Endothelial cell of umbilical vein (primary cell): ENCODE measurements around the gene CCNE1. TPM values are rescaled to one million over a fixed set of nuclear protein-coding genes. Genes with fewer than 3 reads are reported as not detected.

Experiments used
- BruUV-seq: library from RNA; stranded (reverse); fragments of 400-500 nt; replicated peaks from 2 replicates; lab custom pipeline; 2021; lab: Mats Ljungman, UMichigan
- CTCF ChIA-PET: fragments of 300-600, 350-600 bp; sonication (Branson Sonifier 250); formaldehyde crosslinking; loops from one replicate; lab custom pipeline; 2021; ENCODE audit warnings: antibody characterized with exemption, inconsistent platforms; lab: Charles Lee
- POLR2A ChIA-PET: fragments of 300-600, 350-600 bp; sonication (Branson Sonifier 250); formaldehyde crosslinking; loops from one replicate; lab custom pipeline; 2021; ENCODE audit warnings: antibody characterized with exemption, inconsistent platforms; lab: Charles Lee
- DNase-seq: peaks from one replicate; pipeline ENCODE4 v3.0.0-alpha.2; 2011; ENCODE audit warnings: low read depth, low spot score
- FAIRE-seq: peaks from 2 replicates; lab custom pipeline; 2011; peaks lifted over from hg19 to GRCh38; lab: Jason Lieb, UNC
- H2AFZ ChIP-seq: 2 replicates; pipeline ENCODE4 v1.6.0; 2012; ENCODE audit warnings: low read depth, low read length, control low read depth, inconsistent platforms
- H3K27ac ChIP-seq: 2 replicates; pipeline ENCODE4 v1.5.1; 2011; ENCODE audit warnings: low read depth, mild to moderate bottlenecking, control low read depth, low read length, moderate library complexity; ENCODE audit not compliant: insufficient read depth
- H3K27me3 ChIP-seq, 2 experiments: 2 replicates each; pipeline versions ENCODE4 v1.6.0 to v1.6.1; 2011; ENCODE audit warnings: low read length in 2 of 2, mixed read lengths in 1 of 2; ENCODE audit not compliant: control insufficient read depth in 2 of 2, insufficient read depth in 2 of 2
- H3K36me3 ChIP-seq, 2 experiments: 2 replicates in 1 of 2; 3 replicates in 1 of 2; pipeline ENCODE4 v1.5.1; 2011; ENCODE audit warnings: low read length in 2 of 2, mild to moderate bottlenecking in 1 of 2, moderate library complexity in 1 of 2; ENCODE audit not compliant: control insufficient read depth in 2 of 2, insufficient read depth in 2 of 2; ENCODE audit errors: extremely low read depth in 1 of 2
- H3K4me1 ChIP-seq: 3 replicates; pipeline ENCODE4 v1.5.1; 2011; ENCODE audit warnings: mild to moderate bottlenecking, low read length; ENCODE audit not compliant: control insufficient read depth, insufficient read depth; ENCODE audit errors: extremely low read depth
- H3K4me2 ChIP-seq: 2 replicates; pipeline ENCODE4 v1.6.1; 2011; ENCODE audit warnings: low read length, control low read depth, mixed read lengths; ENCODE audit not compliant: insufficient read depth
- H3K4me3 ChIP-seq, 3 experiments: fragments of 200-600 bp in 1 of 3; sonication (generic), shearing (Covaris generic) in 1 of 3; replicated peaks in 1 of 3; 2 replicates each; pipeline ENCODE4 v1.5.1; 2011 to 2016; ENCODE audit warnings: control low read depth in 3 of 3, low read length in 3 of 3, mild to moderate bottlenecking in 2 of 3, inconsistent platforms in 1 of 3, low read depth in 1 of 3, moderate library complexity in 1 of 3; ENCODE audit not compliant: insufficient read depth in 1 of 3
- H3K79me2 ChIP-seq: 2 replicates; pipeline ENCODE4 v1.6.0; 2012; ENCODE audit warnings: low read length, inconsistent platforms; ENCODE audit not compliant: control insufficient read depth, insufficient read depth
- H3K9ac ChIP-seq: replicated peaks from 2 replicates; pipeline ENCODE3; 2011; ENCODE audit warnings: low read length, control low read depth; ENCODE audit not compliant: insufficient read depth; ENCODE audit errors: extremely low read depth
- H3K9me1 ChIP-seq: replicated peaks from 3 replicates; pipeline ENCODE4 v1.6.0; 2011; ENCODE audit warnings: mild to moderate bottlenecking, low read length; ENCODE audit not compliant: control insufficient read depth, insufficient read depth; ENCODE audit errors: extremely low read depth
- H3K9me3 ChIP-seq: replicated peaks from 2 replicates; pipeline ENCODE4 v1.5.1; 2012; ENCODE audit warnings: low read length, inconsistent platforms; ENCODE audit not compliant: control insufficient read depth, insufficient read depth
- H4K20me1 ChIP-seq: replicated peaks from 2 replicates; pipeline ENCODE3; 2011; ENCODE audit warnings: mild to moderate bottlenecking, low read length; ENCODE audit not compliant: control insufficient read depth, insufficient read depth; ENCODE audit errors: extremely low read depth
- CTCF ChIP-seq, 2 donors: IDR thresholded peaks; 1 replicate in 1 of 2; 2 replicates in 1 of 2; pipeline ENCODE4 v1.5.1; 2011; ENCODE audit warnings: low read length in 2 of 2, mild to moderate bottlenecking in 2 of 2, moderate library complexity in 2 of 2, control low read depth in 1 of 2, inconsistent platforms in 1 of 2, low read depth in 1 of 2; ENCODE audit not compliant: insufficient read depth in 1 of 2; ENCODE audit errors: extremely low read depth in 1 of 2
- EZH2 ChIP-seq: IDR thresholded peaks from 2 replicates; pipeline ENCODE4 v1.6.1; 2012; ENCODE audit warnings: borderline replicate concordance, low read depth, mild to moderate bottlenecking, moderate library complexity, low read length, inconsistent platforms; ENCODE audit not compliant: severe bottlenecking
- FOS ChIP-seq: IDR thresholded peaks from 2 replicates; pipeline ENCODE4 v1.6.1; 2011; ENCODE audit warnings: mild to moderate bottlenecking, low read length, moderate library complexity, borderline replicate concordance; ENCODE audit not compliant: insufficient read depth
- GATA2 ChIP-seq: IDR thresholded peaks from 2 replicates; pipeline ENCODE4 v1.7.0; 2011; ENCODE audit warnings: low read depth, mild to moderate bottlenecking, moderate library complexity, mixed read lengths, low read length; ENCODE audit not compliant: insufficient read length, insufficient read depth
- JUN ChIP-seq: IDR thresholded peaks from 2 replicates; pipeline ENCODE4 v1.6.1; 2011; ENCODE audit warnings: borderline replicate concordance, low read depth; ENCODE audit not compliant: insufficient read length, insufficient read depth
- MAX ChIP-seq: IDR thresholded peaks from 2 replicates; pipeline ENCODE4 v1.6.1; 2011; ENCODE audit not compliant: insufficient read depth, insufficient read length
- MYC ChIP-seq: IDR thresholded peaks from one replicate; pipeline ENCODE4 v1.6.1; 2011; ENCODE audit warnings: mild to moderate bottlenecking, low read depth, low read length
- POLR2A ChIP-seq: IDR thresholded peaks from 2 replicates; pipeline ENCODE4 v1.6.1; 2012; ENCODE audit warnings: low read depth, mild to moderate bottlenecking, control low read depth, low read length
- POLR2AphosphoS5 ChIP-seq: IDR thresholded peaks from 2 replicates; pipeline ENCODE4 v1.6.1; 2012; ENCODE audit warnings: low read depth, mild to moderate bottlenecking, control low read depth, low read length, moderate library complexity; ENCODE audit not compliant: insufficient read depth
- dilution Hi-C: fragments of 300-500 bp; cut with MboI; formaldehyde crosslinking; loops from one replicate; pipeline ENCODE4 v1.15.0; 2019; ENCODE audit warnings: low sequenced_read_pairs; ENCODE audit not compliant: extremely low pct_ligation_motif_present
- intact Hi-C: fragments of 100-400 bp; cut with micrococcal nuclease; formaldehyde crosslinking; loops from one replicate; pipeline ENCODE4 v1.10.0; 2022
- polyA plus RNA-seq, 4 experiments: library from polyadenylated mRNA; depleted of rRNA in 3 of 4; stranded (reverse) in 3 of 4; unstranded in 1 of 4; fragments of >200 nt; gene quantifications; 2 replicates each; pipeline versions ENCODE4 v1.2.1 to v1.2.3, GENCODE V29; 2011 to 2012; ENCODE audit warnings: missing spikeins in 1 of 4
- total RNA-seq: library from RNA; stranded (reverse); gene quantifications from 2 replicates; pipeline ENCODE4 v1.2.3, GENCODE V29; 2021

The CCNE1 gene
- total and polyA plus RNA-seq, 2 donors (not counting 3 experiments of a cell fraction or from before 2014, with no cell fraction given) = 8.3 to 10.1 TPM

- no peak for DNase-seq
- no peaks in the 10 kb centered on the region for H3K9me1 ChIP-seq
- no peak overlapping the region for H2AFZ ChIP-seq
- dilution Hi-C loops = no loop called here
- BruUV-seq = no TSS peak
- TF ChIP-seq POLR2A = no peak
- no peak for TF ChIP-seq GATA2
- no peak for TF ChIP-seq JUN
- no peak for TF ChIP-seq MAX
- TF ChIP-seq FOS = no peak
- TF ChIP-seq CTCF (IDR thresholded peaks at IDR 0.05; ENCODE audit: extremely low read depth in 1 of 2, insufficient read depth in 1 of 2, low read depth in 1 of 2, low read length in 2 of 2) = no peak
- TF ChIP-seq EZH2 = no peak
- TF ChIP-seq MYC = no peak
- no peak for TF ChIP-seq POLR2AphosphoS5
- no peaks in the 10 kb centered on the region for H3K9me3 ChIP-seq
- no peak overlapping the region for H3K27ac ChIP-seq
- no peak overlapping the region for H3K4me3 ChIP-seq
- H3K4me1 ChIP-seq = no peaks in the 10 kb centered on the region
- H3K79me2 ChIP-seq = no peaks in the 10 kb centered on the region
- H4K20me1 ChIP-seq = no peaks in the 10 kb centered on the region
- no peak overlapping the region for H3K9ac ChIP-seq
- no peak overlapping the region for H3K4me2 ChIP-seq
- CTCF ChIA-PET = interaction anchor here (0.9 to 1.5 kb wide), 3 partner anchors 15 to 56 kb away, joined by 3 to 5 read pairs (median 3); no protein-coding TSS in a partner anchor
- no peaks in the 10 kb centered on the region for H3K36me3 ChIP-seq
- FAIRE-seq = no peak
- intact Hi-C loops = no loop called here
- no peaks in the 10 kb centered on the region for H3K27me3 ChIP-seq
- POLR2A ChIA-PET = no interaction called here
Measured at GRCh38 chr19:29785955-29786589, 25.7 kb upstream of the CCNE1 start.
